ENCODE results near the gene CDC42BPA. TPM values are rescaled to one million over a fixed set of nuclear protein-coding genes. Genes with fewer than 3 reads are reported as not detected.

CDC42BPA gene
- total RNA-seq, 1 experiment from 2014 or later, result 25.2 TPM

GRCh38 chr1:226976276-226976977, 341.9 kb downstream of the CDC42BPA start:
- TF ChIP-seq ZNF671 (CRISPR knock-in tag; IDR thresholded peaks at IDR 0.05) (no peak), MAX (CRISPR knock-in tag; IDR thresholded peaks at IDR 0.05) (no peak), TP53 (CRISPR knock-in tag; IDR thresholded peaks at IDR 0.05) (no peak), ZSCAN18 (CRISPR knock-in tag; IDR thresholded peaks at IDR 0.05) (no peak), MXD4 (CRISPR knock-in tag; IDR thresholded peaks at IDR 0.05; ENCODE audit: borderline replicate concordance) (no peak), SMAD3 (CRISPR knock-in tag; IDR thresholded peaks at IDR 0.05; ENCODE audit: borderline replicate concordance) (no peak), ELF4 (CRISPR knock-in tag; IDR thresholded peaks at IDR 0.05; ENCODE audit: low read depth) (no peak), JAZF1 (CRISPR knock-in tag; IDR thresholded peaks at IDR 0.05) (no peak), NFE2L1 (CRISPR knock-in tag; IDR thresholded peaks at IDR 0.05) (no peak), GRHL2 (CRISPR knock-in tag; IDR thresholded peaks at IDR 0.05; ENCODE audit: insufficient replicate concordance, severe bottlenecking) (no peak), NFYB (CRISPR knock-in tag; conservative IDR thresholded peaks at IDR 0.05; ENCODE audit: low read depth) (no peak), ATF1 (CRISPR knock-in tag; IDR thresholded peaks at IDR 0.05) (no peak), OVOL2 (CRISPR knock-in tag; IDR thresholded peaks at IDR 0.05; ENCODE audit: borderline replicate concordance) (no peak), ZNF121 (CRISPR knock-in tag; IDR thresholded peaks at IDR 0.05) (no peak), PRDM15 (CRISPR knock-in tag; IDR thresholded peaks at IDR 0.05) (no peak), RORB (CRISPR knock-in tag; IDR thresholded peaks at IDR 0.05) (no peak), HMGXB4 (CRISPR knock-in tag; IDR thresholded peaks at IDR 0.05) (no peak), GTF2I (CRISPR knock-in tag; conservative IDR thresholded peaks at IDR 0.05) (no peak)
- Mint-ChIP-seq H3K27me3 (ENCODE audit: low read depth) (no peaks in the 10 kb centered on the region; the same call in 1 of the 2 replicates), H3K36me3 (peaks cover 9% of the 10 kb centered on the region), H3K4me1 (0 out of 2 replicates have a peak, but pooled peaks cover 3% of the 10 kb centered on the region), H3K4me3 (no peak overlapping the region), H3K9me3 (peaks cover 8% of the 10 kb centered on the region), H3K27ac (peak overlapping the region; percentile 23; the same call in 1 of the 2 replicates)
- ATAC-seq (no peak), DNase-seq (ENCODE audit: low spot score) (no peak)
- CTCF ChIA-PET, result no interaction called here
- POLR2A ChIA-PET, result no interaction called here
